K562 (cell line): Measurements from ENCODE around the gene COMMD10. TPM values are rescaled to one million over a fixed set of nuclear protein-coding genes. Genes with fewer than 3 reads are reported as not detected.

ENCODE experiments used
- ATAC-seq: fragments of 200-7000 bp; cut with Tn5 transposase; 3 replicates; pipeline ENCODE4 v1.9.1; 2020; ENCODE audit warnings: moderate library complexity
- BruUV-seq: library from RNA; stranded (reverse); fragments of 400-500 nt; replicated peaks from 2 replicates; lab custom pipeline; 2021; lab: Mats Ljungman, UMichigan
- CTCF ChIA-PET: fragments of 300-600 bp; formaldehyde crosslinking; extraction: SDS; loops from one replicate; lab custom pipeline; 2021; ENCODE audit warnings: low intra/inter-chr PET ratio; lab: Yijun Ruan, JAX
- POLR2A ChIA-PET: fragments of 300-600, 350-650 bp; sonication (Branson Sonifier 250); formaldehyde crosslinking; extraction: SDS; loops from one replicate; lab custom pipeline; 2021; ENCODE audit warnings: antibody characterized with exemption, inconsistent platforms; lab: Yijun Ruan, JAX
- DNase-seq, 4 experiments: peaks; one replicate each; pipeline versions ENCODE4 v3.0.0 to v3.0.0-alpha.2; 2011 to 2018; ENCODE audit warnings: low spot score in 3 of 4, mixed read lengths in 3 of 4; ENCODE audit errors: extremely low read depth in 1 of 4
- FAIRE-seq: peaks from 2 replicates; lab custom pipeline; 2011; peaks lifted over from hg19 to GRCh38; lab: Jason Lieb, UNC
- H2AFZ ChIP-seq: 2 replicates; pipeline ENCODE4 v1.6.0; 2011; ENCODE audit warnings: low read depth, low read length, control low read depth, inconsistent platforms
- H3K27ac ChIP-seq: fragments of 200-600 bp; 3 replicates; pipeline ENCODE4 v1.8.0; 2011; ENCODE audit warnings: low read depth, mild to moderate bottlenecking, control low read depth, inconsistent platforms, low read length, moderate library complexity, mixed read lengths; ENCODE audit errors: extremely low read depth
- H3K27me3 ChIP-seq, 2 experiments: fragments of 300-600 bp in 1 of 2; 2 replicates in 1 of 2; 3 replicates in 1 of 2; pipeline versions ENCODE4 v1.6.0 to v1.8.0; 2011; ENCODE audit warnings: inconsistent platforms in 2 of 2, low read length in 2 of 2, mild to moderate bottlenecking in 1 of 2, mixed read lengths in 1 of 2, moderate library complexity in 1 of 2; ENCODE audit not compliant: control insufficient read depth in 2 of 2, insufficient read depth in 2 of 2
- H3K36me3 ChIP-seq: fragments of 300-600 bp; 3 replicates; pipeline ENCODE4 v1.8.0; 2011; ENCODE audit warnings: mild to moderate bottlenecking, low read length, inconsistent platforms; ENCODE audit not compliant: control insufficient read depth, insufficient read depth
- H3K4me1 ChIP-seq, 2 experiments: fragments of 200-600 bp in 1 of 2; replicated peaks in 1 of 2; 2 replicates in 1 of 2; 3 replicates in 1 of 2; pipeline versions ENCODE4 v1.5.1 to v1.8.0; 2011; ENCODE audit warnings: inconsistent platforms in 2 of 2, low read length in 2 of 2, mild to moderate bottlenecking in 1 of 2, mixed read lengths in 1 of 2, moderate library complexity in 1 of 2; ENCODE audit not compliant: control insufficient read depth in 2 of 2, insufficient read depth in 2 of 2
- H3K4me2 ChIP-seq: 2 replicates; pipeline ENCODE4 v1.6.1; 2011; ENCODE audit warnings: low read length, control low read depth, inconsistent platforms, mixed read lengths; ENCODE audit not compliant: insufficient read depth
- H3K4me3 ChIP-seq: fragments of 200-600 bp; sonication (generic), shearing (Covaris generic); 2 replicates; pipeline ENCODE4 v1.5.1; 2016; ENCODE audit warnings: control low read depth, inconsistent platforms
- H3K79me2 ChIP-seq: fragments of 200-600 bp; 3 replicates; pipeline ENCODE4 v1.8.0; 2011; ENCODE audit warnings: low read length, inconsistent platforms; ENCODE audit not compliant: control insufficient read depth, insufficient read depth
- H3K9ac ChIP-seq, 2 experiments: 2 replicates each; pipeline versions ENCODE4 v1.6.0 to v1.6.1; 2011; ENCODE audit warnings: low read depth in 2 of 2, low read length in 2 of 2, control low read depth in 1 of 2, inconsistent platforms in 1 of 2, mild to moderate bottlenecking in 1 of 2, mixed read lengths in 1 of 2; ENCODE audit not compliant: insufficient read depth in 1 of 2
- H3K9me1 ChIP-seq: one replicate; pipeline ENCODE4 v1.6.0; 2011; ENCODE audit warnings: inconsistent platforms, mild to moderate bottlenecking, low read length, moderate library complexity; ENCODE audit not compliant: control insufficient read depth, insufficient read depth
- H3K9me3 ChIP-seq: replicated peaks from 2 replicates; pipeline ENCODE4 v1.5.1; 2011; ENCODE audit warnings: low read depth, low read length, inconsistent platforms; ENCODE audit not compliant: control insufficient read depth, insufficient read depth
- H4K20me1 ChIP-seq: replicated peaks from 2 replicates; pipeline ENCODE4 v1.6.1; 2011; ENCODE audit warnings: low read length, inconsistent platforms, mixed read lengths; ENCODE audit not compliant: control insufficient read depth, insufficient read depth
- BDP1 ChIP-seq: IDR thresholded peaks from 3 replicates; pipeline ENCODE4 v1.6.1; 2011; ENCODE audit not compliant: insufficient read length, insufficient read depth
- BRD9 ChIP-seq: fragments of 450-650 bp; IDR thresholded peaks from 2 replicates; pipeline ENCODE4 v1.6.1; 2018; ENCODE audit warnings: low read depth; ENCODE audit not compliant: partially characterized antibody
- CREB1 ChIP-seq, 2 experiments: sonication (generic) in 1 of 2; formaldehyde crosslinking in 1 of 2; IDR thresholded peaks; 2 replicates each; pipeline versions ENCODE4 v1.6.1 to v1.8.0; 2012 to 2022; ENCODE audit warnings: inconsistent platforms in 1 of 2, mild to moderate bottlenecking in 1 of 2, missing genetic modification reagents in 1 of 2, moderate library complexity in 1 of 2
- CREBBP ChIP-seq: IDR thresholded peaks from one replicate; pipeline ENCODE4 v1.6.1; 2012; ENCODE audit warnings: low read depth, mild to moderate bottlenecking, control low read depth, inconsistent platforms, low read length
- E2F3 ChIP-seq: fragments of 250-450 bp; sonication (Bioruptor Pico); IDR thresholded peaks from 2 replicates; pipeline ENCODE4 v1.4.0; 2020; ENCODE audit warnings: mild to moderate bottlenecking
- GABPA ChIP-seq: fragments of 200-800 bp; sonication (Bioruptor generic); conservative IDR thresholded peaks from 2 replicates; pipeline ENCODE4 v1.6.1; 2016; ENCODE audit warnings: low read depth, missing genetic modification characterization, missing compliant biosample characterization
- HNRNPLL ChIP-seq: fragments of 200-400 bp; formaldehyde crosslinking; IDR thresholded peaks from 2 replicates; pipeline ENCODE4 v1.6.1; 2017; ENCODE audit warnings: low read length, low read depth, mild to moderate bottlenecking; ENCODE audit not compliant: poor library complexity, severe bottlenecking
- ILF3 ChIP-seq: fragments of 450-650 bp; IDR thresholded peaks from 2 replicates; pipeline ENCODE4 v1.6.1; 2018; ENCODE audit warnings: antibody characterized with exemption, mild to moderate bottlenecking, moderate library complexity, borderline replicate concordance
- RFX5 ChIP-seq: IDR thresholded peaks from 2 replicates; pipeline ENCODE4 v1.6.1; 2011; ENCODE audit warnings: low read depth, mild to moderate bottlenecking, improper control_type of control experiment, low read length
- SMAD3 ChIP-seq: fragments of 450-650 bp; formaldehyde crosslinking; conservative IDR thresholded peaks from 2 replicates; pipeline ENCODE4 v1.4.0; 2020; ENCODE audit warnings: mild to moderate bottlenecking
- TAF15 ChIP-seq: fragments of 200-400 bp; formaldehyde crosslinking; IDR thresholded peaks from 2 replicates; pipeline ENCODE4 v1.6.1; 2017; ENCODE audit warnings: mild to moderate bottlenecking, low read depth, low read length, moderate library complexity
- ZFP1 ChIP-seq: fragments of 450-650 bp; formaldehyde crosslinking; IDR thresholded peaks from 2 replicates; pipeline ENCODE4 v1.4.0; 2020; ENCODE audit warnings: mild to moderate bottlenecking, mixed read lengths
- WGBS: fragments of 100-300 bp; shearing (Covaris generic); methylation state at CpG from one replicate; pipeline ENCODE4 v1.1.6; 2016; ENCODE audit warnings: low coverage, mixed read lengths; ENCODE audit not compliant: insufficient coverage; ENCODE audit errors: missing lambda C conversion rate; 5-methylcytosine and 5-hydroxymethylcytosine counted together
- in situ Hi-C: fragments of 300-500 bp; cut with MboI; formaldehyde crosslinking; loops from 4 replicates; pipeline ENCODE4 v1.15.0; 2018; ENCODE audit warnings: inconsistent platforms, mixed read lengths
- intact Hi-C: fragments of 100-400 bp; cut with micrococcal nuclease; formaldehyde crosslinking; loops from 2 replicates; pipeline ENCODE4 v1.14.2; 2022
- polyA plus RNA-seq, 8 experiments: library from polyadenylated mRNA; depleted of rRNA in 4 of 8; stranded (reverse) in 5 of 8; unstranded in 3 of 8; fragments of >200 nt; fragmentation: Nextera tagmentation in 2 of 8; fragmentation: Illumina TruSeq in 1 of 8; extraction: Ambion mirVana in 2 of 8; extraction: Trizol in 1 of 8; gene quantifications; 2 replicates each; pipeline versions ENCODE4 v1.2.1 to v1.2.3, GENCODE V29; 2011 to 2014; ENCODE audit warnings: inconsistent platforms in 1 of 8, missing spikeins in 1 of 8
- total RNA-seq, 7 experiments: library from RNA; depleted of rRNA in 6 of 7; stranded (reverse); fragments of >200 nt in 6 of 7; fragmentation: Illumina TruSeq in 2 of 7; extraction: Trizol in 2 of 7; gene quantifications; 2 replicates each; pipeline versions ENCODE4 v1.2.1 to v1.2.3, GENCODE V29; 2011 to 2021; ENCODE audit warnings: low replicate concordance in 1 of 7
- TF ChIP-seq, protein P1 (sequence below): fragments of 200-800 bp; sonication (Bioruptor generic); IDR thresholded peaks from 2 replicates; pipeline ENCODE4 v1.6.1; 2016; ENCODE audit warnings: missing genetic modification characterization, missing compliant biosample characterization
- TF ChIP-seq, protein P2 (sequence below): fragments of 200-400 bp; formaldehyde crosslinking; IDR thresholded peaks from 2 replicates; pipeline ENCODE4 v1.6.1; 2017; ENCODE audit warnings: mild to moderate bottlenecking, low read depth, low read length, moderate library complexity

COMMD10 gene
- total and polyA plus RNA-seq, 9 of the 15 experiments (the other 6 are each of a cell fraction or from before 2014, with no cell fraction given) = 17.9 to 101 (median 28.0) TPM

DNA sequence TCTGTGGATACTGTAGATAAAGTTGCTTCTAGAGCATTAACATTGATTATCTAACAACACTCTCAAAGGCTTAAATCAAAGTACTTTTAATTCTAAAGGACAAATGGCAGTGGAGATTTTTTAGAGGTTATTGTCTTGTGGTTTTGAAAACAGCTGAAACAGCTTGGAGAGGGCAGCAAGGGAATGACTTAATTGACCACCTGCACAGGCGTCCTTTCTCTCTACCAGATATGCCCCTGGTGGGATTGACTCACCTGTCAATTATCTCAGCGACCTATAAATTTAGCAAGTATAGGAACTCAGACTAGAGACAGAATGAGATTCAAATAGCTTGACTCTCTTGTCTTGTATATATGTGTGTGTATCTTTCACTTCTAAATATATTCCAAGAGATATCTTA lies 39.0 kb upstream of the COMMD10 start:
- Histone ChIP-seq H3K4me2 (no peak overlapping the region), H3K79me2 (no peaks in the 10 kb centered on the region), H3K4me1 (no peaks in the 10 kb centered on the region), H3K9ac (no peak overlapping the region), H3K9me3 (no peaks in the 10 kb centered on the region), H2AFZ (no peak overlapping the region), H3K36me3 (no peaks in the 10 kb centered on the region), H3K9me1 (no peaks in the 10 kb centered on the region), H3K27me3 (peaks cover 0 to 8% of the 10 kb centered on the region in 2 experiments; a peak in 3 of 5 replicates), H3K4me3 (no peak overlapping the region), H4K20me1 (no peaks in the 10 kb centered on the region), H3K27ac (no peak overlapping the region)
- no TSS peak for BruUV-seq
- TF ChIP-seq ZFP1 (CRISPR knock-in tag) (no peak), CREB1 (IDR thresholded peaks at IDR 0.05) (no peak), CREB1 (CRISPR knock-in tag; IDR thresholded peaks at IDR 0.05) (no peak), BDP1 (no peak), ILF3 (no peak), CREBBP (no peak), SMAD3 (CRISPR knock-in tag) (no peak), BRD9 (no peak), RFX5 (no peak), TAF15 (no peak), HNRNPLL (no peak), E2F3 (CRISPR knock-in tag) (no peak), GABPA (tag) (no peak)
- TF ChIP-seq, protein P1, sequence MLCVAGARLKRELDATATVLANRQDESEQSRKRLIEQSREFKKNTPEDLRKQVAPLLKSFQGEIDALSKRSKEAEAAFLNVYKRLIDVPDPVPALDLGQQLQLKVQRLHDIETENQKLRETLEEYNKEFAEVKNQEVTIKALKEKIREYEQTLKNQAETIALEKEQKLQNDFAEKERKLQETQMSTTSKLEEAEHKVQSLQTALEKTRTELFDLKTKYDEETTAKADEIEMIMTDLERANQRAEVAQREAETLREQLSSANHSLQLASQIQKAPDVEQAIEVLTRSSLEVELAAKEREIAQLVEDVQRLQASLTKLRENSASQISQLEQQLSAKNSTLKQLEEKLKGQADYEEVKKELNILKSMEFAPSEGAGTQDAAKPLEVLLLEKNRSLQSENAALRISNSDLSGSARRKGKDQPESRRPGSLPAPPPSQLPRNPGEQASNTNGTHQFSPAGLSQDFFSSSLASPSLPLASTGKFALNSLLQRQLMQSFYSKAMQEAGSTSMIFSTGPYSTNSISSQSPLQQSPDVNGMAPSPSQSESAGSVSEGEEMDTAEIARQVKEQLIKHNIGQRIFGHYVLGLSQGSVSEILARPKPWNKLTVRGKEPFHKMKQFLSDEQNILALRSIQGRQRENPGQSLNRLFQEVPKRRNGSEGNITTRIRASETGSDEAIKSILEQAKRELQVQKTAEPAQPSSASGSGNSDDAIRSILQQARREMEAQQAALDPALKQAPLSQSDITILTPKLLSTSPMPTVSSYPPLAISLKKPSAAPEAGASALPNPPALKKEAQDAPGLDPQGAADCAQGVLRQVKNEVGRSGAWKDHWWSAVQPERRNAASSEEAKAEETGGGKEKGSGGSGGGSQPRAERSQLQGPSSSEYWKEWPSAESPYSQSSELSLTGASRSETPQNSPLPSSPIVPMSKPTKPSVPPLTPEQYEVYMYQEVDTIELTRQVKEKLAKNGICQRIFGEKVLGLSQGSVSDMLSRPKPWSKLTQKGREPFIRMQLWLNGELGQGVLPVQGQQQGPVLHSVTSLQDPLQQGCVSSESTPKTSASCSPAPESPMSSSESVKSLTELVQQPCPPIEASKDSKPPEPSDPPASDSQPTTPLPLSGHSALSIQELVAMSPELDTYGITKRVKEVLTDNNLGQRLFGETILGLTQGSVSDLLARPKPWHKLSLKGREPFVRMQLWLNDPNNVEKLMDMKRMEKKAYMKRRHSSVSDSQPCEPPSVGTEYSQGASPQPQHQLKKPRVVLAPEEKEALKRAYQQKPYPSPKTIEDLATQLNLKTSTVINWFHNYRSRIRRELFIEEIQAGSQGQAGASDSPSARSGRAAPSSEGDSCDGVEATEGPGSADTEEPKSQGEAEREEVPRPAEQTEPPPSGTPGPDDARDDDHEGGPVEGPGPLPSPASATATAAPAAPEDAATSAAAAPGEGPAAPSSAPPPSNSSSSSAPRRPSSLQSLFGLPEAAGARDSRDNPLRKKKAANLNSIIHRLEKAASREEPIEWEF (CRISPR knock-in tag) = no peak
- TF ChIP-seq, protein P2, sequence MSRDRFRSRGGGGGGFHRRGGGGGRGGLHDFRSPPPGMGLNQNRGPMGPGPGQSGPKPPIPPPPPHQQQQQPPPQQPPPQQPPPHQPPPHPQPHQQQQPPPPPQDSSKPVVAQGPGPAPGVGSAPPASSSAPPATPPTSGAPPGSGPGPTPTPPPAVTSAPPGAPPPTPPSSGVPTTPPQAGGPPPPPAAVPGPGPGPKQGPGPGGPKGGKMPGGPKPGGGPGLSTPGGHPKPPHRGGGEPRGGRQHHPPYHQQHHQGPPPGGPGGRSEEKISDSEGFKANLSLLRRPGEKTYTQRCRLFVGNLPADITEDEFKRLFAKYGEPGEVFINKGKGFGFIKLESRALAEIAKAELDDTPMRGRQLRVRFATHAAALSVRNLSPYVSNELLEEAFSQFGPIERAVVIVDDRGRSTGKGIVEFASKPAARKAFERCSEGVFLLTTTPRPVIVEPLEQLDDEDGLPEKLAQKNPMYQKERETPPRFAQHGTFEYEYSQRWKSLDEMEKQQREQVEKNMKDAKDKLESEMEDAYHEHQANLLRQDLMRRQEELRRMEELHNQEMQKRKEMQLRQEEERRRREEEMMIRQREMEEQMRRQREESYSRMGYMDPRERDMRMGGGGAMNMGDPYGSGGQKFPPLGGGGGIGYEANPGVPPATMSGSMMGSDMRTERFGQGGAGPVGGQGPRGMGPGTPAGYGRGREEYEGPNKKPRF = no peak
- ATAC-seq (no peak), FAIRE-seq (no peak), DNase-seq (no peak)
- 0% methylated on average over 2 of the region's 2 CpGs for WGBS
- intact Hi-C loops (no loop called here), in situ Hi-C loops (no loop called here)
- POLR2A ChIA-PET = no interaction called here
- CTCF ChIA-PET = no interaction called here
